K562 (cell line): ENCODE measurements around the gene HYOU1. TPM values are rescaled to one million over a fixed set of nuclear protein-coding genes. Genes with fewer than 3 reads are reported as not detected.

Source experiments
- ATAC-seq: fragments of 200-7000 bp; cut with Tn5 transposase; 3 replicates; pipeline ENCODE4 v1.9.1; 2020; ENCODE audit warnings: moderate library complexity
- BruUV-seq: library from RNA; stranded (reverse); fragments of 400-500 nt; replicated peaks from 2 replicates; lab custom pipeline; 2021; lab: Mats Ljungman, UMichigan
- CTCF ChIA-PET: fragments of 300-600 bp; formaldehyde crosslinking; extraction: SDS; loops from one replicate; lab custom pipeline; 2021; ENCODE audit warnings: low intra/inter-chr PET ratio; lab: Yijun Ruan, JAX
- POLR2A ChIA-PET: fragments of 300-600, 350-650 bp; sonication (Branson Sonifier 250); formaldehyde crosslinking; extraction: SDS; loops from one replicate; lab custom pipeline; 2021; ENCODE audit warnings: antibody characterized with exemption, inconsistent platforms; lab: Yijun Ruan, JAX
- DNase-seq, 4 experiments: peaks; one replicate each; pipeline versions ENCODE4 v3.0.0 to v3.0.0-alpha.2; 2011 to 2018; ENCODE audit warnings: low spot score in 3 of 4, mixed read lengths in 3 of 4; ENCODE audit errors: extremely low read depth in 1 of 4
- FAIRE-seq: peaks from 2 replicates; lab custom pipeline; 2011; peaks lifted over from hg19 to GRCh38; lab: Jason Lieb, UNC
- H2AFZ ChIP-seq: 2 replicates; pipeline ENCODE4 v1.6.0; 2011; ENCODE audit warnings: low read depth, low read length, control low read depth, inconsistent platforms
- H3K27ac ChIP-seq: fragments of 200-600 bp; 3 replicates; pipeline ENCODE4 v1.8.0; 2011; ENCODE audit warnings: low read depth, mild to moderate bottlenecking, control low read depth, inconsistent platforms, low read length, moderate library complexity, mixed read lengths; ENCODE audit errors: extremely low read depth
- H3K27me3 ChIP-seq, 2 experiments: fragments of 300-600 bp in 1 of 2; 2 replicates in 1 of 2; 3 replicates in 1 of 2; pipeline versions ENCODE4 v1.6.0 to v1.8.0; 2011; ENCODE audit warnings: inconsistent platforms in 2 of 2, low read length in 2 of 2, mild to moderate bottlenecking in 1 of 2, mixed read lengths in 1 of 2, moderate library complexity in 1 of 2; ENCODE audit not compliant: control insufficient read depth in 2 of 2, insufficient read depth in 2 of 2
- H3K36me3 ChIP-seq: fragments of 300-600 bp; 3 replicates; pipeline ENCODE4 v1.8.0; 2011; ENCODE audit warnings: mild to moderate bottlenecking, low read length, inconsistent platforms; ENCODE audit not compliant: control insufficient read depth, insufficient read depth
- H3K4me1 ChIP-seq, 2 experiments: fragments of 200-600 bp in 1 of 2; replicated peaks in 1 of 2; 2 replicates in 1 of 2; 3 replicates in 1 of 2; pipeline versions ENCODE4 v1.5.1 to v1.8.0; 2011; ENCODE audit warnings: inconsistent platforms in 2 of 2, low read length in 2 of 2, mild to moderate bottlenecking in 1 of 2, mixed read lengths in 1 of 2, moderate library complexity in 1 of 2; ENCODE audit not compliant: control insufficient read depth in 2 of 2, insufficient read depth in 2 of 2
- H3K4me2 ChIP-seq: 2 replicates; pipeline ENCODE4 v1.6.1; 2011; ENCODE audit warnings: low read length, control low read depth, inconsistent platforms, mixed read lengths; ENCODE audit not compliant: insufficient read depth
- H3K4me3 ChIP-seq: fragments of 200-600 bp; sonication (generic), shearing (Covaris generic); 2 replicates; pipeline ENCODE4 v1.5.1; 2016; ENCODE audit warnings: control low read depth, inconsistent platforms
- H3K79me2 ChIP-seq: fragments of 200-600 bp; 3 replicates; pipeline ENCODE4 v1.8.0; 2011; ENCODE audit warnings: low read length, inconsistent platforms; ENCODE audit not compliant: control insufficient read depth, insufficient read depth
- H3K9ac ChIP-seq, 2 experiments: 2 replicates each; pipeline versions ENCODE4 v1.6.0 to v1.6.1; 2011; ENCODE audit warnings: low read depth in 2 of 2, low read length in 2 of 2, control low read depth in 1 of 2, inconsistent platforms in 1 of 2, mild to moderate bottlenecking in 1 of 2, mixed read lengths in 1 of 2; ENCODE audit not compliant: insufficient read depth in 1 of 2
- H3K9me1 ChIP-seq: one replicate; pipeline ENCODE4 v1.6.0; 2011; ENCODE audit warnings: inconsistent platforms, mild to moderate bottlenecking, low read length, moderate library complexity; ENCODE audit not compliant: control insufficient read depth, insufficient read depth
- H3K9me3 ChIP-seq: replicated peaks from 2 replicates; pipeline ENCODE4 v1.5.1; 2011; ENCODE audit warnings: low read depth, low read length, inconsistent platforms; ENCODE audit not compliant: control insufficient read depth, insufficient read depth
- H4K20me1 ChIP-seq: replicated peaks from 2 replicates; pipeline ENCODE4 v1.6.1; 2011; ENCODE audit warnings: low read length, inconsistent platforms, mixed read lengths; ENCODE audit not compliant: control insufficient read depth, insufficient read depth
- EGR1 ChIP-seq: fragments of 450-650 bp; conservative IDR thresholded peaks from 2 replicates; pipeline ENCODE4 v1.6.1; 2017; ENCODE audit warnings: mild to moderate bottlenecking
- WGBS: fragments of 100-300 bp; shearing (Covaris generic); methylation state at CpG from one replicate; pipeline ENCODE4 v1.1.6; 2016; ENCODE audit warnings: low coverage, mixed read lengths; ENCODE audit not compliant: insufficient coverage; ENCODE audit errors: missing lambda C conversion rate; 5-methylcytosine and 5-hydroxymethylcytosine counted together
- in situ Hi-C: fragments of 300-500 bp; cut with MboI; formaldehyde crosslinking; loops from 4 replicates; pipeline ENCODE4 v1.15.0; 2018; ENCODE audit warnings: inconsistent platforms, mixed read lengths
- intact Hi-C: fragments of 100-400 bp; cut with micrococcal nuclease; formaldehyde crosslinking; loops from 2 replicates; pipeline ENCODE4 v1.14.2; 2022
- polyA plus RNA-seq, 8 experiments: library from polyadenylated mRNA; depleted of rRNA in 4 of 8; stranded (reverse) in 5 of 8; unstranded in 3 of 8; fragments of >200 nt; fragmentation: Nextera tagmentation in 2 of 8; fragmentation: Illumina TruSeq in 1 of 8; extraction: Ambion mirVana in 2 of 8; extraction: Trizol in 1 of 8; gene quantifications; 2 replicates each; pipeline versions ENCODE4 v1.2.1 to v1.2.3, GENCODE V29; 2011 to 2014; ENCODE audit warnings: inconsistent platforms in 1 of 8, missing spikeins in 1 of 8
- total RNA-seq, 7 experiments: library from RNA; depleted of rRNA in 6 of 7; stranded (reverse); fragments of >200 nt in 6 of 7; fragmentation: Illumina TruSeq in 2 of 7; extraction: Trizol in 2 of 7; gene quantifications; 2 replicates each; pipeline versions ENCODE4 v1.2.1 to v1.2.3, GENCODE V29; 2011 to 2021; ENCODE audit warnings: low replicate concordance in 1 of 7
- TF ChIP-seq, protein P1 (sequence below), 2 experiments: fragments of 450-650 bp; IDR thresholded peaks; 2 replicates each; pipeline ENCODE4 v1.6.1; 2018; ENCODE audit warnings: mild to moderate bottlenecking in 2 of 2, low read depth in 1 of 2; ENCODE audit not compliant: partially characterized antibody in 2 of 2

HYOU1 gene
- total and polyA plus RNA-seq, 9 of the 15 experiments (the other 6 are each of a cell fraction or from before 2014, with no cell fraction given) = 19.5 to 197 (median 128) TPM

DNA sequence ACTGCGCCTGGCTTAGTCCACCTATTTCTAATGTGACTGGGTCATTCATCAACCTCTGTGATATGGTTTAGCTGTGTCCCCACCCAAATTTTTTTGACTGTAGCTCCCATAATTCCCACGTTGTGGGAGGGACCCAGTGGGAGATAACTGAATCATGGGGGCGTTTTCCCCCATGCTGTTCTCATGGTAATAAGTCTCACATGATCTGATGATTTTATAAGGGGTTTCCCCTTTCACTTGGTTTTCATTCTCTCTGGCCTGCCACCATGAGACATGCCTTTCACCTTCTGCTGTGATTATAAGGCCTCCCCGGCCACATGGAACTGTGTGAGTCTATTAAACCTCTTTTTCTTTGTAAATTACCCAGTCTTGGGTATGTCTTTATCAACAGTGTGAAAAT lies 50.3 kb downstream of the HYOU1 start:
- ChIA-PET CTCF (no interaction called here), POLR2A (interaction anchor here (0.6 to 1.5 kb wide), 2 partner anchors 9 to 49 kb away, joined by 3 to 4 read pairs; no protein-coding TSS in a partner anchor)
- Histone ChIP-seq H3K27ac (no peak overlapping the region), H3K36me3 (peaks cover 45% of the 10 kb centered on the region; the same call in 2 of the 3 replicates)
- in situ Hi-C loops = no loop called here
- no TSS peak for BruUV-seq
- FAIRE-seq = no peak
- no peak for DNase-seq
- peak; percentile 33; the same call in 1 of the 2 replicates for TF ChIP-seq EGR1
- TF ChIP-seq, protein P1, sequence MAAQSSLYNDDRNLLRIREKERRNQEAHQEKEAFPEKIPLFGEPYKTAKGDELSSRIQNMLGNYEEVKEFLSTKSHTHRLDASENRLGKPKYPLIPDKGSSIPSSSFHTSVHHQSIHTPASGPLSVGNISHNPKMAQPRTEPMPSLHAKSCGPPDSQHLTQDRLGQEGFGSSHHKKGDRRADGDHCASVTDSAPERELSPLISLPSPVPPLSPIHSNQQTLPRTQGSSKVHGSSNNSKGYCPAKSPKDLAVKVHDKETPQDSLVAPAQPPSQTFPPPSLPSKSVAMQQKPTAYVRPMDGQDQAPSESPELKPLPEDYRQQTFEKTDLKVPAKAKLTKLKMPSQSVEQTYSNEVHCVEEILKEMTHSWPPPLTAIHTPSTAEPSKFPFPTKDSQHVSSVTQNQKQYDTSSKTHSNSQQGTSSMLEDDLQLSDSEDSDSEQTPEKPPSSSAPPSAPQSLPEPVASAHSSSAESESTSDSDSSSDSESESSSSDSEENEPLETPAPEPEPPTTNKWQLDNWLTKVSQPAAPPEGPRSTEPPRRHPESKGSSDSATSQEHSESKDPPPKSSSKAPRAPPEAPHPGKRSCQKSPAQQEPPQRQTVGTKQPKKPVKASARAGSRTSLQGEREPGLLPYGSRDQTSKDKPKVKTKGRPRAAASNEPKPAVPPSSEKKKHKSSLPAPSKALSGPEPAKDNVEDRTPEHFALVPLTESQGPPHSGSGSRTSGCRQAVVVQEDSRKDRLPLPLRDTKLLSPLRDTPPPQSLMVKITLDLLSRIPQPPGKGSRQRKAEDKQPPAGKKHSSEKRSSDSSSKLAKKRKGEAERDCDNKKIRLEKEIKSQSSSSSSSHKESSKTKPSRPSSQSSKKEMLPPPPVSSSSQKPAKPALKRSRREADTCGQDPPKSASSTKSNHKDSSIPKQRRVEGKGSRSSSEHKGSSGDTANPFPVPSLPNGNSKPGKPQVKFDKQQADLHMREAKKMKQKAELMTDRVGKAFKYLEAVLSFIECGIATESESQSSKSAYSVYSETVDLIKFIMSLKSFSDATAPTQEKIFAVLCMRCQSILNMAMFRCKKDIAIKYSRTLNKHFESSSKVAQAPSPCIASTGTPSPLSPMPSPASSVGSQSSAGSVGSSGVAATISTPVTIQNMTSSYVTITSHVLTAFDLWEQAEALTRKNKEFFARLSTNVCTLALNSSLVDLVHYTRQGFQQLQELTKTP (IDR thresholded peaks at IDR 0.05; ENCODE audit: low read depth in 1 of 2, partially characterized antibody in 2 of 2) = no peak
- TF ChIP-seq, all 486 proteins: peak for 1
- H3K4me3 ChIP-seq = no peak overlapping the region
- no peaks in the 10 kb centered on the region for H3K9me1 ChIP-seq
- H3K4me2 ChIP-seq = no peak overlapping the region
- no peaks in the 10 kb centered on the region for H4K20me1 ChIP-seq
- H3K79me2 ChIP-seq = 0 out of 3 replicates have a peak, but pooled peaks cover 2% of the 10 kb centered on the region
- no peak for ATAC-seq
- H3K27me3 ChIP-seq = no peaks in the 10 kb centered on the region
- H3K9me3 ChIP-seq = no peaks in the 10 kb centered on the region
- peaks cover 0 to 3% of the 10 kb centered on the region in 2 experiments; a peak in 1 of 5 replicates for H3K4me1 ChIP-seq
- H3K9ac ChIP-seq = no peak overlapping the region
- 61% methylated on average over 3 of the region's 4 CpGs for WGBS
- H2AFZ ChIP-seq = no peak overlapping the region
- intact Hi-C loops = no loop called here
